Liver (tissue), 3 donors: Measurements from ENCODE around the gene CEP63.
A peak's percentile ranks its signal among the peaks of the same experiment; 100 is the strongest.

Experiments
- ATF3 ChIP-seq: IDR thresholded peaks from 2 replicates; pipeline ENCODE4 v1.6.1; 2016; ENCODE audit warnings: antibody characterized with exemption
- EGR1 ChIP-seq, 2 donors: IDR thresholded peaks; 2 replicates each; pipeline ENCODE4 v1.6.1; 2016 to 2018; ENCODE audit warnings: antibody characterized with exemption in 2 of 2, low read depth in 2 of 2
- FOXA1 ChIP-seq: IDR thresholded peaks from 2 replicates; pipeline ENCODE4 v1.6.1; 2016; ENCODE audit warnings: antibody characterized with exemption
- GABPA ChIP-seq, 2 donors: IDR thresholded peaks in 1 of 2; conservative IDR thresholded peaks in 1 of 2; 2 replicates each; pipeline ENCODE4 v1.6.1; 2016; ENCODE audit warnings: antibody characterized with exemption in 2 of 2, mild to moderate bottlenecking in 1 of 2, moderate library complexity in 1 of 2
- HNF4G ChIP-seq: IDR thresholded peaks from 2 replicates; pipeline ENCODE4 v1.6.1; 2016; ENCODE audit warnings: antibody characterized with exemption
- JUND ChIP-seq, 2 donors: IDR thresholded peaks; 2 replicates each; pipeline ENCODE4 v1.6.1; 2016; ENCODE audit warnings: antibody characterized with exemption in 2 of 2
- RAD21 ChIP-seq, 2 donors: IDR thresholded peaks; 2 replicates each; pipeline ENCODE4 v1.6.1; 2016; ENCODE audit warnings: antibody characterized with exemption in 2 of 2, mild to moderate bottlenecking in 2 of 2
- SP1 ChIP-seq: IDR thresholded peaks from 2 replicates; pipeline ENCODE4 v1.6.1; 2018; ENCODE audit warnings: antibody characterized with exemption, mild to moderate bottlenecking
- TAF1 ChIP-seq: conservative IDR thresholded peaks from 2 replicates; pipeline ENCODE4 v1.6.1; 2016; ENCODE audit warnings: antibody characterized with exemption, mild to moderate bottlenecking
- YY1 ChIP-seq: IDR thresholded peaks from 2 replicates; pipeline ENCODE4 v1.6.1; 2016; ENCODE audit warnings: antibody characterized with exemption, mild to moderate bottlenecking
- TF ChIP-seq, protein P1 (sequence below): fragments of 150-350 bp; IDR thresholded peaks from 2 replicates; pipeline ENCODE4 v1.5.1; 2017; ENCODE audit warnings: improper control_type of control experiment, low read depth, low read length; ENCODE audit not compliant: missing input control
- TF ChIP-seq, protein P2 (sequence below): IDR thresholded peaks from 2 replicates; pipeline ENCODE4 v1.6.1; 2016; ENCODE audit warnings: antibody characterized with exemption, mild to moderate bottlenecking
- TF ChIP-seq, protein P3 (sequence below): IDR thresholded peaks from 2 replicates; pipeline ENCODE4 v1.6.1; 2016; ENCODE audit warnings: antibody characterized with exemption
- TF ChIP-seq, protein P4 (sequence below): IDR thresholded peaks from 2 replicates; pipeline ENCODE4 v1.6.1; 2016; ENCODE audit warnings: antibody characterized with exemption
- donor health status: healthy.
- donor health status: healthy.

DNA sequence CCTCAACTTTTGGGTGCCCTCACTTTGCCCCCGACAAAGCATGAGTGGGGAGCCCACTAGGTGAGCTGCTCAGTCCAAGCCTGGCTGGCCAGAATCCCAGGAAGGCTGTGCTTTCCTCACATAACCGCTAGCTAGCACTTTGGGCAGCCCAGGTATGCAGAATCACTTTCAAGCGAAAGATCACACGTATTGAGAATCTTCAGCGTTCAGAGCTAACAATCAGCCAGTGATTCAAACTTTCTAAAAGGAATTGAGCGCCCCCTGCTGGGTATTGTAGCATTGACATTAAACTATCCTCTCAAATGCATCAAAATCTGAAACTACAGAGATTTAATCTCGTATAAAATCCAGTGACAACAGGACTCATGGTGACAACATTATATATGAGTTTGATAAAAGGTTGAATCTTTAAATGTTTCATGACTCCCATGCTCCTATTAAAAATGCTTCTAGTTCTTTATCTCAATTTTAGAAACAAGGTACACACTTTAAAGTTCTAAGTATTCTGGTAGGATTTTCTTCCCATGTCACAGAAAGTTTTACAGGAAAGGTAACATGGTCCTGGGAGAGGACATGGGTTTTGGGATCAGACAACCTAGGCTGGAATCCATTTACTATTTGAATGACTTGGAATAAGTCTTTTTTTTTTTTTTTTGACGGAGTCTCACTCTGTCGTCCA, 11.8 kb upstream of the CEP63 start:
- TF ChIP-seq YY1 (no peak), RAD21 (IDR thresholded peaks at IDR 0.05) (peak; percentile 90 to 94), HNF4G (no peak), FOXA1 (no peak), JUND (IDR thresholded peaks at IDR 0.05) (no peak), TAF1 (no peak), SP1 (no peak), GABPA (IDR thresholded peaks at IDR 0.05 in 1 of 2, conservative IDR thresholded peaks at IDR 0.05 in 1 of 2) (no peak), EGR1 (IDR thresholded peaks at IDR 0.05; ENCODE audit: low read depth in 2 of 2) (no peak), ATF3 (no peak)
- TF ChIP-seq, protein P1, sequence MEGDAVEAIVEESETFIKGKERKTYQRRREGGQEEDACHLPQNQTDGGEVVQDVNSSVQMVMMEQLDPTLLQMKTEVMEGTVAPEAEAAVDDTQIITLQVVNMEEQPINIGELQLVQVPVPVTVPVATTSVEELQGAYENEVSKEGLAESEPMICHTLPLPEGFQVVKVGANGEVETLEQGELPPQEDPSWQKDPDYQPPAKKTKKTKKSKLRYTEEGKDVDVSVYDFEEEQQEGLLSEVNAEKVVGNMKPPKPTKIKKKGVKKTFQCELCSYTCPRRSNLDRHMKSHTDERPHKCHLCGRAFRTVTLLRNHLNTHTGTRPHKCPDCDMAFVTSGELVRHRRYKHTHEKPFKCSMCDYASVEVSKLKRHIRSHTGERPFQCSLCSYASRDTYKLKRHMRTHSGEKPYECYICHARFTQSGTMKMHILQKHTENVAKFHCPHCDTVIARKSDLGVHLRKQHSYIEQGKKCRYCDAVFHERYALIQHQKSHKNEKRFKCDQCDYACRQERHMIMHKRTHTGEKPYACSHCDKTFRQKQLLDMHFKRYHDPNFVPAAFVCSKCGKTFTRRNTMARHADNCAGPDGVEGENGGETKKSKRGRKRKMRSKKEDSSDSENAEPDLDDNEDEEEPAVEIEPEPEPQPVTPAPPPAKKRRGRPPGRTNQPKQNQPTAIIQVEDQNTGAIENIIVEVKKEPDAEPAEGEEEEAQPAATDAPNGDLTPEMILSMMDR = peak; percentile 82
- TF ChIP-seq, protein P2, sequence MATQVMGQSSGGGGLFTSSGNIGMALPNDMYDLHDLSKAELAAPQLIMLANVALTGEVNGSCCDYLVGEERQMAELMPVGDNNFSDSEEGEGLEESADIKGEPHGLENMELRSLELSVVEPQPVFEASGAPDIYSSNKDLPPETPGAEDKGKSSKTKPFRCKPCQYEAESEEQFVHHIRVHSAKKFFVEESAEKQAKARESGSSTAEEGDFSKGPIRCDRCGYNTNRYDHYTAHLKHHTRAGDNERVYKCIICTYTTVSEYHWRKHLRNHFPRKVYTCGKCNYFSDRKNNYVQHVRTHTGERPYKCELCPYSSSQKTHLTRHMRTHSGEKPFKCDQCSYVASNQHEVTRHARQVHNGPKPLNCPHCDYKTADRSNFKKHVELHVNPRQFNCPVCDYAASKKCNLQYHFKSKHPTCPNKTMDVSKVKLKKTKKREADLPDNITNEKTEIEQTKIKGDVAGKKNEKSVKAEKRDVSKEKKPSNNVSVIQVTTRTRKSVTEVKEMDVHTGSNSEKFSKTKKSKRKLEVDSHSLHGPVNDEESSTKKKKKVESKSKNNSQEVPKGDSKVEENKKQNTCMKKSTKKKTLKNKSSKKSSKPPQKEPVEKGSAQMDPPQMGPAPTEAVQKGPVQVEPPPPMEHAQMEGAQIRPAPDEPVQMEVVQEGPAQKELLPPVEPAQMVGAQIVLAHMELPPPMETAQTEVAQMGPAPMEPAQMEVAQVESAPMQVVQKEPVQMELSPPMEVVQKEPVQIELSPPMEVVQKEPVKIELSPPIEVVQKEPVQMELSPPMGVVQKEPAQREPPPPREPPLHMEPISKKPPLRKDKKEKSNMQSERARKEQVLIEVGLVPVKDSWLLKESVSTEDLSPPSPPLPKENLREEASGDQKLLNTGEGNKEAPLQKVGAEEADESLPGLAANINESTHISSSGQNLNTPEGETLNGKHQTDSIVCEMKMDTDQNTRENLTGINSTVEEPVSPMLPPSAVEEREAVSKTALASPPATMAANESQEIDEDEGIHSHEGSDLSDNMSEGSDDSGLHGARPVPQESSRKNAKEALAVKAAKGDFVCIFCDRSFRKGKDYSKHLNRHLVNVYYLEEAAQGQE = no peak
- TF ChIP-seq, protein P3, sequence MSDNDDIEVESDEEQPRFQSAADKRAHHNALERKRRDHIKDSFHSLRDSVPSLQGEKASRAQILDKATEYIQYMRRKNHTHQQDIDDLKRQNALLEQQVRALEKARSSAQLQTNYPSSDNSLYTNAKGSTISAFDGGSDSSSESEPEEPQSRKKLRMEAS = no peak
- TF ChIP-seq, protein P4, sequence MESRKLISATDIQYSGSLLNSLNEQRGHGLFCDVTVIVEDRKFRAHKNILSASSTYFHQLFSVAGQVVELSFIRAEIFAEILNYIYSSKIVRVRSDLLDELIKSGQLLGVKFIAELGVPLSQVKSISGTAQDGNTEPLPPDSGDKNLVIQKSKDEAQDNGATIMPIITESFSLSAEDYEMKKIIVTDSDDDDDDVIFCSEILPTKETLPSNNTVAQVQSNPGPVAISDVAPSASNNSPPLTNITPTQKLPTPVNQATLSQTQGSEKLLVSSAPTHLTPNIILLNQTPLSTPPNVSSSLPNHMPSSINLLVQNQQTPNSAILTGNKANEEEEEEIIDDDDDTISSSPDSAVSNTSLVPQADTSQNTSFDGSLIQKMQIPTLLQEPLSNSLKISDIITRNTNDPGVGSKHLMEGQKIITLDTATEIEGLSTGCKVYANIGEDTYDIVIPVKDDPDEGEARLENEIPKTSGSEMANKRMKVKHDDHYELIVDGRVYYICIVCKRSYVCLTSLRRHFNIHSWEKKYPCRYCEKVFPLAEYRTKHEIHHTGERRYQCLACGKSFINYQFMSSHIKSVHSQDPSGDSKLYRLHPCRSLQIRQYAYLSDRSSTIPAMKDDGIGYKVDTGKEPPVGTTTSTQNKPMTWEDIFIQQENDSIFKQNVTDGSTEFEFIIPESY = no peak
